HuH-7 (cell line): ENCODE data around the gene TMEM174.

Source experiments
- DNase-seq: peaks from one replicate; pipeline ENCODE4 v3.0.0; 2011; ENCODE audit warnings: low spot score

The TMEM174 gene

GRCh38 chr5:73172951-73173350, at the start of gene TMEM174:
TMEM174 (plus strand) TSS chr5:73173193; CDS start chr5:73173244, 51 bp downstream.
- DNase-seq: no peak

- DNase-seq: no peak
These were observed 47.7 kb upstream of the TMEM174 start for GRCh38 chr5:73125289-73125688.

DNA sequence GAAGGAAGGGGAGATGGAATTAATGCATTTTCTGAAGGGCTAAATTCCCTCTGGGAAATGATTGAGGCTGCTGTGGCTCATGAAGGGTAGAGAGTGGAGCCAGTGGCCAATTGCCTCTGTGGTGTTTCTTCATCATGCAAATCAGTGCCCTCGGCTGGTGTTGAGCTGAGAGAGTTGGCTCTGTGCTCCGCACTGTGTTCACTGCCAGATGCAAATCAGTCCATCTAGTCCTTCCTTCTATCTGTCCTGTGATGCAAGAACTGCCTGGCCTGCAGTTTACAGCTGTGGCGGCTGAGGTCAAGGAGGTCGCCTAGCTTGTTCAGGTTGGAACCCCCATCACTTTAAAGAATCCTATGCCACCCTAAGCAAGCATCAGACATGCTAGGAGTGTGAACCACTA, 46.6 kb upstream of the TMEM174 start:
- DNase-seq: no peak

DNA sequence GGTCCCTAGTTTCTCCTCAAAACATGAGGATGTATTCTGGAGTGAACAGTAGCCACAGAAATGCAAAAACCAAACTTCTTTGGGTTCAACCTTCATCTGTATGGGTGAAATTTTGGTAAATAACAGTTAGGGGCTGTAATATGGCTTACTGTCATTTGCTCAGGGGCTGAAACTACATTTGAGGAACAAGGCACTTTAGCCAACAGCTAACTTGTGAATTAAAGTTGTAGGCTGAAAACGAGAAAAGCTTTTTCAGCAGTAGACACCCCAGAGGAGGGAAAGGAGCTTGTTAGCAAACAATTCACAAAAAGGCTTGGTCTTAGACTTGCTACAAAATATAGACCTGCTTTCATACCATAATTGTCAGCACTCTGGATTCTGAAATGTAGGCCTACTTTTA, 46.0 kb upstream of the TMEM174 start:
- no peak for DNase-seq

DNA sequence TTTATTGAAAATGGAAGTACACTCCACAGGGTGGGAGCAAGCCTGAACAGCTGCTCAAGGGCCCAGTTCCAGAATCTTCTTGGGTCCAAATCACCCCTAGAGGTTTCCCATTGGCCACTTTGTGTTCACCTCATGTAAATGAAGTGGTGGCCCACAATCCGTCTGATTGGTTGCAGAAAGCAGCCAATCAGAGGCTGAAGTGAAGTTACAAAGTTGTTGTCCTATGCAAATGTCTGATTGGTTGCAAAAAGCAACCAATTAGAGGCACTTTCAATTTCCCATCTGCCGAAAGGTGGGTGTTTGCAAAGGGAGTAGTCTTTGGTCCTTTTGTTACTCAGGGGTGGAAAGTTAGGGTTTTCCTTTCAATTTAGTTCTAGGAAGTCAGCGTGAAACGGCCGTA, 43.9 kb upstream of the TMEM174 start:
- DNase-seq: no peak

- DNase-seq: no peak
These were observed 42.2 kb upstream of the TMEM174 start for GRCh38 chr5:73130811-73131210.

DNA sequence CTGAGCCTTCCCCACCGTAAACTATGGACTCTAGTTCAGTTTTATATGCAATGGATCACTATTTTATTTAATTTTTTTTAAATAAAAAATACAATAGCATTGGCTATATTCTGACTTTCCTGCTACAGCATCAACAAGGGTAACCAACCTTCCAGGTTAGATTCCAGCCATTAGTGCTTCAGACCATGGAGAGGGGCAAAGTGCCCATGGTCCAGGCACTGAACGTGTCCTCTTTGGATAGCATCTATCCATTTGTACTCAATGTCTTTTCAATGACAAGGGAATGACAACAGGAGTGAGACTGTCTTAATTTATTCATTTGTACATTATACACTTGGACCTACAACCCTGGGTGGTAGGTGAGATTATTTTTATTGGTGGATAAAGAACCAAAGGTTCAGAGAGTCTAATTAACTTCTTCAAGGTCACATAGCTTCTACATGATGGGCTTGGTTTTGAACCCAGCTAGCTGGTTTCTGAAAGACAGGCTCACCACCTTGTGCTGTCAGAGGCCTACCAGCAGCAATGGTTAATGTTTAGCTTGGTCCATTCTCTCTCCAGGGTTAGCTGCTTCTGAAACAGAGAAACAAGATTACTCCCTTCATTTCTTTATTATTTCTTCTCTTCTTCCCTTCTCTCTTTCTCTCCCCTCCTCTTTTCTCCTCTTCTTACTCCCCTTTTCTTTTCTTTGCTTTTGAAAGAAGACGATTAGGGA, 41.1 kb upstream of the TMEM174 start:
- DNase-seq: no peak

GRCh38 chr5:73132759-73133158, 40.2 kb upstream of the TMEM174 start:
- DNase-seq: no peak

DNA sequence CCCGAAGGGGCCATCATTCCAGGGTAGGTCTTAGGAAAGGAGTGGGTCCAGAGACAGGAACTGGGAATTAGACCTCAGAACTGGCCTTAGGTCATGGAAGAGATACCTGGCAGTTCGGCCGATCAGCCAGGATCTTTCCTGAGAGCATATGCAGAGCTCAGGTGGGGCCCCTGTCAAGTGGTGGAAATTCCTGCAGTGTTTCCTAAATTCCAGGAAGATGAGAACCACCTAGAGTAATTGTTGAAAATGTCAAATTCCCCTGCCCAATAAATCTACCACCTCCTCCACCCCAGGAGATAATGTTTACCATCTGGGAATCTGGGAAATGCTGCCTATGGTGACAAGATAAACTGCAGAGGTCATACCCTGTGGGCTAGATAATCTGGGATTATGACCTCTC, 38.0 kb upstream of the TMEM174 start:
- no peak for DNase-seq

- peak; percentile 32 for DNase-seq
These were observed 37.5 kb upstream of the TMEM174 start for GRCh38 chr5:73135429-73136054.

GRCh38 chr5:73136055-73136562, 36.9 kb upstream of the TMEM174 start:
- no peak for DNase-seq

GRCh38 chr5:73137563-73138530, 35.1 kb upstream of the TMEM174 start:
- no peak for DNase-seq

- DNase-seq: no peak
These were observed 33.5 kb upstream of the TMEM174 start for GRCh38 chr5:73139485-73139884.

DNA sequence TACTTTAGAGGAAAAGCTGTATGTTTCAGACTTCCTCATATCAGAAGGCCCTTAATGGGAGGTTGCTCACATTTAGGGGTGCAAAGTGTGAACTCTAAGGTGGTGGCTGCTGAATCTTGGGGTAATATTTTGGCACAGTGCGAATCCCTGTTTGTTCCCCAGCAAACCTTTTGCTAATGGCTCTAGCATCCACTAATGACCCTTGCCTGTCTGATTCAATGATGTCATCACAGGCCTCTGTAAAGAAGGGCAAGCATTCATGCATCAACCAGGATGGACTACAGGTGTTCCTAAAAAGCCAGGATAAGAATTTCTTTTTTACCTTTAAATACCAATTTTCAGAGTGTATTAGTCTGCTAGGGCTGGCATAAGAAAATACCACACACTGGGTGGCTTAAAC, 32.2 kb upstream of the TMEM174 start:
- no peak for DNase-seq

DNA sequence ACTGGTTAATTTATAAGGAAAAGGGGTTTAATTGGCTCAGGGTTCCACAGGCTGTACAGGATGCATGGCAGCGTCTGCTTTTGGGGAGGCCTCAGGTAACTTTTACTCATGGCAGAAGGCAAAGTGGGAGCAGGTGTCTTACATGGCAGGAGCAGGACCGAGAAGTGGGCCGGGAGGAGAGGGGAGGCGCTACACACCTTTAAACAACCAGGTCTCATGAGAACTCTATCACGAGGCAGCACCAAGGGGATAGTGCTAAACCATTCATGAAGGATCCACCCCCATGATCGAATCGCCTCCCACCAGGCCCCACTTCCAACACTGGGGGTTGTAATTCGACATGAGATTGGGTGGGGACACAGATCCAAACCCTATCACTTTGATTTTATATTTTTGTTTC, 31.0 kb upstream of the TMEM174 start:
- no peak for DNase-seq

DNA sequence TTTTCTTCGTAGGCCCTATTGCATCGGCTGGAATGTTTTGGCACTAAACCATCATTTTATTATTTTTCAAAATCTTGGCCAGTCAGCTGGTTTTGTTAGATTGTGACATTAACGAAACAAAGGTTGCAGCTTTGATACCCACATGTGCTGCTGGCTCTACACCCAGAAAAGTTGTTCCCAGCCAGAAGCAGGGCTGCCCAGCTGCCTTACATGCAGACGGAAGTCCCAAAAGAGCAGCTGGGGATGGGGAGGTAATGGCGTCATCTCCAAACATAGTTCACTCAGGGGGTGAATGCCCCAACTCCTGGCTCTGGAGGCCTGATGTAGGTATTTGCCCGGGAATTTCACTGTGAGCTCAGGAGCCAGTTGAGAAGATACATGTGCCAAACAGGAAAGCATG, 29.3 kb upstream of the TMEM174 start:
- DNase-seq: no peak

DNA sequence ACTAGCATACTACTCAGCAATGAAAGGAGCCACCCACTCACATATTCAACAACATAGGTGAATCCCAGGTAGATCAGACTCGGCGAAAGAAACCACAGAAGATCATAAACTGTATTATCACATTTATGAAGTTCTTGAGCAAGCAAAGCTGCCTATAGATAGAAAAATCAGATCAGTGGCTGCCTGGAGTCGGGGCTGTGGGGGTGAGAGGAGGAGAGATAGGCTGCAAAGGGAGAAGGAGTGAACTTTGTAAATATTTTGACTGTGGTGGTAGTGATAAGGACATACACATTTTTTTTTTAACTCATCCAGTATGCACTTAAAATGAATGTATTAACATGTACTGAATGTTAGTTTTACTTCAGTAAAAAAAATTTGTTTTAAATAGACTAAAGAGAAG, 23.5 kb upstream of the TMEM174 start:
- no peak for DNase-seq

GRCh38 chr5:73150876-73151275, 22.1 kb upstream of the TMEM174 start:
- DNase-seq: no peak

DNA sequence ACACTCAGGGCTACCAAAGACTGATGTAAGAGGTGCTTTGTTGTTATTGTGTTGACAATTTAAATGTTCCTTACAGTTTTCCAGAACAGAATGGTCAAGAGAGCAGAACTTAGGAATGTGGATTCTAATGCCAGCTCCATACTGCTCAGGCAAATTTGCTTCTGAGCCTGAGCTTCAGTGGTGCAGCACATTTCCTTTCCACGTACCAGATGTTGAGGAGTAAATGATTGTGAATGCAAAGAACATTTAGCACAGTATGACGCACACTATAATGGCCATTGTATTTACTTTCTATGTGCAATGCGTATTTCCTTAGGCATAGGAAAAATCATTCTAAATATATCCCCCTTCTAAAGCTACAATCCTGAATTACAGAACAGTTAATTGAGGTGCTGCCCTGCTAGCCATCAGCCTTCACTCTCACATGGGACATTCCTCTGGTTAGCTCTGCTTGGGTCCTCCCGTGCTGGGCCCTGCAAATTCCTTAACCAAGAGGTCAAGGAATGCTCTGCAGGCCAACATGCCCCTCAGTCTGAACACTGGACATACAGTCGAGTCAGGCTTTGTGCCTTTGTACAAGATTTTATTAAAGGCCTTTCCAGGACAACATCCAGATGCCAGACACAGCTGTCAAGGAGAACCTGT, 21.1 kb upstream of the TMEM174 start:
- no peak for DNase-seq

GRCh38 chr5:73152411-73153388, 20.3 kb upstream of the TMEM174 start:
- DNase-seq: no peak

- DNase-seq: no peak
These were observed 19.5 kb upstream of the TMEM174 start for GRCh38 chr5:73153513-73153912.
